NCI-H2081 treated with DMSO at 0.1 percent for 48 hours (cell line): Measurements from ENCODE around the gene HOOK2.

ENCODE experiments used
- DNase-seq: peaks from one replicate; lab custom pipeline; 2025; lab: John Stamatoyannopoulos, UW

HOOK2 gene

DNA sequence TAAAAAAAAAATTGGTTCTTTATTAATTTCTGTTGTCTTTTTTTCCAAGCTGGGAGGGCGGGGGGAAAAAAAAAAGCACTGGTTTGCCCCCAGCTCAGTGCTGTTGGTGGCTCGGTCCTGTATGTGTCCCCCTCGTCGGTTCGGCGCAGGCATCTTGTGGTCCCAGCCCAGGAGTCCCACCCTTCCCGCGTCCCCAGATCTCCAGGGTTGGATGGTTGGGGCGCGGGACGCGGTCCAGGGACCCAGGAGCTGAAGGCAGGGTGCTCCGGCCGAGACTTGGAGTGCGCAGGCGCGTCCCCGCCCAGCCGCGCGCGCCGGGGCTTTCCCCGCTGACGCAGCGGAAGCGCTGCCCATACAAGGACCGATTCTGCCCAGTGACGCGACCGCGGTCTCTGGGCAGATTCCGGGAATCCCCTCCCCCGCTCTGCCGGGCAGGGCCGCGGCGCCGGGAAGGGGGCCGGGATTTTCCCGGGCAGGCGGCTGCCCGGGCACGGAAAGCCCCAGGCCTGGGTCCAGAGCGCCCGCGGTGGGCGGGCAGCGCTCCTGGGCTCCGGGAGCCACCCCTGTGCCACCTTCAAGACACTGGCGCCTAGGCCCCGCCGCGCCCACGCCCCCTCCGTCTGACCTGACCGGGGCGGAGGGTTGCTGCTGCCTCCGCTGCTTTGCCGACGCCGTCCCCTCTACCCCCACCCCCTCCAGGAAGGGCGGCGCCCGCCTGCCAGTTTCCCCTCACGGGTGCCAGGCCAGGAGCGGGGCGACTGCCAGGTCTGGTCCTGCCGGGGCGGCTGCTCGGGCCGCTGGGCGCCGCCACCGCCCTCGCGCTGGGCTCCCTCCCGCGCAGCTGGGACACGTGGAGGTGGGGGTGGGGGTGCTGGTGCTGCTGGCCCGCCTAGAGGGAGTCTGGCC lies 18.2 kb upstream of the HOOK2 start:
- peak; percentile 28 for DNase-seq

DNA sequence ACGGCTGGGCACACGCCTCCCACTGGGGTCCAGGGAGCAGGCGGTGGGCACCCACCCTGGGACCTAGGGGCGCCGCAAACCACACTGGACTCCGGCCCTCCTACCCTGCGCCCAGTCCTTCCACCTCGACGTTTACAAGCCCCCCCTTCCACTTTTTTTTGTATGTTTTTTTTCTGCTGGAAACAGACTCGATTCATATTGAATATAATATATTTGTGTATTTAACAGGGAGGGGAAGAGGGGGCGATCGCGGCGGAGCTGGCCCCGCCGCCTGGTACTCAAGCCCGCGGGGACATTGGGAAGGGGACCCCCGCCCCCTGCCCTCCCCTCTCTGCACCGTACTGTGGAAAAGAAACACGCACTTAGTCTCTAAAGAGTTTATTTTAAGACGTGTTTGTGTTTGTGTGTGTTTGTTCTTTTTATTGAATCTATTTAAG lies 17.5 kb upstream of the HOOK2 start:
- no peak for DNase-seq

DNA sequence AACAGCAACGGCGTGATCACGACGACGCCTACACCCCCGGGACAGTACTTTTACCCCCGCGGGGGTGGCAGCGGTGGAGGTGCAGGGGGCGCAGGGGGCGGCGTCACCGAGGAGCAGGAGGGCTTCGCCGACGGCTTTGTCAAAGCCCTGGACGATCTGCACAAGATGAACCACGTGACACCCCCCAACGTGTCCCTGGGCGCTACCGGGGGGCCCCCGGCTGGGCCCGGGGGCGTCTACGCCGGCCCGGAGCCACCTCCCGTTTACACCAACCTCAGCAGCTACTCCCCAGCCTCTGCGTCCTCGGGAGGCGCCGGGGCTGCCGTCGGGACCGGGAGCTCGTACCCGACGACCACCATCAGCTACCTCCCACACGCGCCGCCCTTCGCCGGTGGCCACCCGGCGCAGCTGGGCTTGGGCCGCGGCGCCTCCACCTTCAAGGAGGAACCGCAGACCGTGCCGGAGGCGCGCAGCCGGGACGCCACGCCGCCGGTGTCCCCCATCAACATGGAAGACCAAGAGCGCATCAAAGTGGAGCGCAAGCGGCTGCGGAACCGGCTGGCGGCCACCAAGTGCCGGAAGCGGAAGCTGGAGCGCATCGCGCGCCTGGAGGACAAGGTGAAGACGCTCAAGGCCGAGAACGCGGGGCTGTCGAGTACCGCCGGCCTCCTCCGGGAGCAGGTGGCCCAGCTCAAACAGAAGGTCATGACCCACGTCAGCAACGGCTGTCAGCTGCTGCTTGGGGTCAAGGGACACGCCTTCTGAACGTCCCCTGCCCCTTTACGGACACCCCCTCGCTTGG lies 16.9 kb upstream of the HOOK2 start:
- DNase-seq: no peak

DNA sequence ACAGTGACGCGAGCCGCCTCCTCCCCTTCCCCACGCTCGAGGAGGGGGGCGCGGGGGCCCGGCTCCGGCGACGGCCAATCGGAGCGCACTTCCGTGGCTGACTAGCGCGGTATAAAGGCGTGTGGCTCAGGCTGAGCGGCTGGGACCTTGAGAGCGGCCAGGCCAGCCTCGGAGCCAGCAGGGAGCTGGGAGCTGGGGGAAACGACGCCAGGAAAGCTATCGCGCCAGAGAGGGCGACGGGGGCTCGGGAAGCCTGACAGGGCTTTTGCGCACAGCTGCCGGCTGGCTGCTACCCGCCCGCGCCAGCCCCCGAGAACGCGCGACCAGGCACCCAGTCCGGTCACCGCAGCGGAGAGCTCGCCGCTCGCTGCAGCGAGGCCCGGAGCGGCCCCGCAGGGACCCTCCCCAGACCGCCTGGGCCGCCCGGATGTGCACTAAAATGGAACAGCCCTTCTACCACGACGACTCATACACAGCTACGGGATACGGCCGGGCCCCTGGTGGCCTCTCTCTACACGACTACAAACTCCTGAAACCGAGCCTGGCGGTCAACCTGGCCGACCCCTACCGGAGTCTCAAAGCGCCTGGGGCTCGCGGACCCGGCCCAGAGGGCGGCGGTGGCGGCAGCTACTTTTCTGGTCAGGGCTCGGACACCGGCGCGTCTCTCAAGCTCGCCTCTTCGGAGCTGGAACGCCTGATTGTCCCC lies 16.1 kb upstream of the HOOK2 start, which contains the start of gene JUNB:
Gene JUNB (plus strand): TSS at position 142 of the 706 bp plus-strand sequence. CDS start 286 bp downstream, at position 428.
- peak; percentile 59 for DNase-seq

DNA sequence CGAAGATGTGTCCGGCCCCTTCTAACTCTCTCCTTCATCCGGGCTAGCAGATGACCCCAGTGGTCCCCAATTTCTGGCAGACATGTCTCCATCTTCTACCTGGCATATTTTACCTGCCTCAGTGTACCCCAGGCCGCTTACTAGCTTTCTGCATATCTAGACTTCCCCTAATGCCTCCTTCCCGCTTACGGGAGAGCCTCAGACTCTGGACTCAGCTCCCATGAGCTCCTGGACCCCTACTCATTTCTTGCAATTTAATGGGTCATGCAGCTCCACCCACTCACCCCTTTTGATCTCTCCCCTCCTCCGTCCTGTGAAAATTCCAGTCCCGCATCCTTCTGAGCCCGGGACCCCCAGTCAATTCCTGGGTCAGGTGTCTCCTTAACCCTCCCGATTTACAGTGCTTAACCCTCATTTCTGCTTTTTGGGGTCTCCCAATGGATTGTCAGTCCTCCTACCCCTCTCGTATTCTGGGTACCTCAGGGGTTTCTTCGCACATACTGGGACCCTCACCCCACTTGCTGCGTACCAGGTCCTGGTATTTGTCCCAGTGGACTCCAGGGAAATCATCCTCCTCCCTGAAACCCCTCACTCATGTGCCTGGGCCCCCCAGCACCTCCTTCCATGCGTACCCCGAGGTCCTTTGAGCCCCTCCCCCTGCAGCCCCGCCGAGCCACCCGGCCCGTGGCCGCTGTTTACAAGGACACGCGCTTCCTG lies 15.4 kb upstream of the HOOK2 start:
- no peak for DNase-seq

DNA sequence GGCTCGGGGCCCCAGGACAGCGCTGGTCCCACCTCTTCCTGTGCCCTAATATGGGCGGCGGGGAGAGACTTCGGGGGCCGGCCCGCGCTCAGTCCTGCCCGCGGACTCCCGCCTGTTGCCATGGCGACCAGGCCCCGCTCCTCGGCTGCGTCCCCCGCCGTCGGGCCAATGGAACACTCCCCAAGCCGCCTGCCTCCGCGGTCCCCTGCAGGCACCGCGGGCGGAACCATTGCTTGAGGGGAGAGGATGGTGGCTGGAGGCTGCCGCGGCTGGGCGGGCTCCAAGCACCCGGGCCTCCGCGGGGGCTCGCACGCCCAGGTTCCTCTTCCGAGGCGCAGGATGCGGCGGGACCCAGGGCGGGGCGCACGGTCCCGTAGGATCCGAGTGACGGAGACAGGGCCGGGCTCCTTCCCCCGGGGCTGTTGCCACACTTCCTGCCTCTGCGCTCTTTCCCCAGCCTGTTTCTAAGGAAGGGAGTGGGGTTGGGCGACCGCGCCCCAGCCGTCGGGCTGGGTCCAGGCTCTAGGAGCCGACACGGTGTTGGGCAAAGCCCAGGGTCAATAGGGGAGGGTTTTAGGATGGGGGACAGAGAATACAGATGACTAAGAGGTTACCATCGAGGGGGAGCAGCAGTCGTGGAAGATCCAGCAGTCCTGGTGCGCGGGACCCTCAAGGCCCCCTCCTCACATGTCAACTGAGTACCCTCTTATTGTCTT lies 14.7 kb upstream of the HOOK2 start:
- DNase-seq: peak; percentile 75

DNA sequence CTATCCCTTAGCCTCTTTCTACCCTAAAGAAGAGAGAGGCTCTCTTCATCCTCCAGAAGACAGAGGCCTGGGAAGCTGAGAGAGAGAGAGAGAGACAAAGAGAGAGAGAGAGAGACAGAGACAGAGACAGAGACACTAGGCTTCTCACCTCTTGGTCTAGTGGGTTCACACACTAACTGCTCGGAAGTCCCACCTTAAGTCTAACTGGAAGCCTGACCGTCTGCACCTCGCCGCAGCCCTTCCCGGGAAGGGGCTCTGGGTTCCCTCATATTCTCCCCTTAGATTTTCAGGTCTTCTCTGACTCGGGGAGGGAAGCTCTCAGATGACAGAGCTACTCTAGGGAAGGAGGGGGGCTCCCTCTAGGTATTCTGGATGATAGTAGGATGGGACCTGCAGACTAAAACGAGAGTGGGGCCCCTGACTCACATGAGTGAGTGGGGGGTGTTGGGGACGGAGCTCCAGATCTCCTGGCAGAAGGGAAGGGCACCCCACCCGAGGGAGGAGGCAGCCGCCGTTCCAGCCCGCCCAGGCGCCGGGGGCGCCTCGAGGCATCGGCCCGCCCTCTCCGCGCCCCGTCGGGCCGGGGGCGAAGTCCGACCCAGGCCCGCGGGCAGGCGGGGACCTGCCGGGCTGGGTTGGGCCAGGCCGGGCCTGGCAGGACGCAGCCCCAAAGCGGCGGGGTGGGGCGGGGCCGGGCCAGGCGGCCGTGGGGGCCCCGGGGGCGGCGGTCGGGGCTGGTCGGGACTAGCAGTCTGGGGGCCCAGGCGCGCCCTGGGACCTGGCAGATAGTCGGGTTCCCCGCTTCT lies 13.9 kb upstream of the HOOK2 start:
- DNase-seq: no peak

DNA sequence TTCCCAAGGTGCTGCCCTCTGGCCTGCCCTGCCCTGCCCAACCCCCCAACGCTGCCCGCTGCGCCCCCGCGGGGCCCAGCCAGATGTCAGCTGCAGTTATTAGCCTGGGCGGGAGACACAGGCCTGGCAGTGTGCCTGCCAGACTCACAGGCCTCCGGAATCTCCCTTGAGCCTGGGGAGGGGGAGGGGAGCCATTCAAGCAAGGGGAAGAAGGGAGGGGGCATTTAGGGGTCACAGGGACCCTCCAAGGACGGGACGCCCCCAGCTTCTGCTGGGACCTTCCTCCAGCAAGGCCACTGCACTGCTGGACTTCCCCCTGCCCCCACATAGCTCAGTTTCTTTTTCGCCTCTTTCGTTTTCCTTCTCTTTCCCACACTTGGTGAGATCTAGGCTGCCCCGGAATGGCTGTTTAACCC lies 13.3 kb upstream of the HOOK2 start:
- DNase-seq: no peak

DNA sequence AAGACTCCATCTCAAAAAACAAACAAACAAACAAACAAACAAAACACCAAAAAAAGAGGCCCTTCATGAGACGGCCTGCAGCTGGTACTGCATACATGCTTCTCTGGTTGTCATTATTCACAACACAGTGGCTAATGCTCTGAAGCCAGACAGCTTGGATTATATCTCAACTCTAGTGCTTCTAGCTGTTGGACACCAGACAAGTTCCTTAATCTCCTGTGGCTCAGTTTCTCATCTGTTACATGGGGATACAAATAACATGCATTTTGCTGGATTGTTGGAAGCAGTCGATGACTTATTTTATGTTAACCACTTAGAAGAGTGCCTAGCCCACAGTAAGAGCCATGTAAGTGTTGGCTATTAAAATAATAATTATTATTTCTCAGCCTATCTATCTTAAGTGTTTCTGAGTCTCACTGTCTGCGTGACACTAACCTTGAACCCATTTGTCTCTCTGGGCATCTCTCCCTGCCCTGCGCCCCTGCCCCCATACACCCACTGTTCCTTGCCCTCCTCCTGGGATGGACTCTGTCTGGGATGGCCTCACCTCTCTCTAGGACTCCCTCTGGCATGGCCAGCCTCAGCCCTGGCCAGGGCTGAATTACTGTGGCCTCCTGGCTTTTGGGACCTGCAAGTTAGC lies 12.8 kb upstream of the HOOK2 start:
- DNase-seq: no peak

DNA sequence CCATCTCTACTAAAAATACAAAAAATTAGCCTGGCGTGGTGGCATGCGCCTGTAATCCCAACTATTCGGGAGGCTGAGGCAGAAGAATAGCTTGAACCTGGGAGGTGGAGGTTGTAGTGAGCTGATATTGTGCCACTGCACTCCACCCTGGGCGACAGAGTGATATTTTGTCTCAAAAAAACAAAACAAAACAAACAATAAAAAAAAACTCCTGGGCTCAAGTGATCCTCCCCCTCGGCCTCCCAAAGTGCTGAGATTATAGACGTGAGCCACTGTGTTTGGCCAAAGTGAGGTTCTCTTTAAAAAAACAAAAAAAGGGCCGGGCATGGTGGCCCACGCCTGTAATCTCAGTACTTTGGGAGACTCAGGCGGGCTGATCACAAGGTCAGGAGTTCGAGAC lies 12.1 kb upstream of the HOOK2 start:
- no peak for DNase-seq

DNA sequence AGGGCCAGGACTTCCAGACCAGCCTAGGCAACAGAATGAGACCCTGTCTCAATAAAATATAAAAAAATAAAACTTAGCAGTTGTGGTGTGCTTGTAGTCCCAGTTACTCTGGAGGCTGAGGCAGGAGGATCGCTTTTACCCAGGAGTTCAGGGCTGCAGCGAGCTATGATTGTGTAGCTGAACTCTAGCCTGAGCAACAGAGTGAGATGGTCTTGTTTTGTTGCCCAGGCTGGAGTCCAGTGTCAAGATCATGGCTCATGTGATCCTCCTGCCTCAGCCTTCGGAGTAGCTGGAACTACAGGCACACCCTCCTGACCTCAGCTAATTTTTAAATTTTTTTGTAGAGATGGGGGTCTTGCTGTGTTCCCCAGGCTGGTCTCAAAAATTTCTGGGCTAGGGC lies 11.6 kb upstream of the HOOK2 start:
- DNase-seq: no peak

DNA sequence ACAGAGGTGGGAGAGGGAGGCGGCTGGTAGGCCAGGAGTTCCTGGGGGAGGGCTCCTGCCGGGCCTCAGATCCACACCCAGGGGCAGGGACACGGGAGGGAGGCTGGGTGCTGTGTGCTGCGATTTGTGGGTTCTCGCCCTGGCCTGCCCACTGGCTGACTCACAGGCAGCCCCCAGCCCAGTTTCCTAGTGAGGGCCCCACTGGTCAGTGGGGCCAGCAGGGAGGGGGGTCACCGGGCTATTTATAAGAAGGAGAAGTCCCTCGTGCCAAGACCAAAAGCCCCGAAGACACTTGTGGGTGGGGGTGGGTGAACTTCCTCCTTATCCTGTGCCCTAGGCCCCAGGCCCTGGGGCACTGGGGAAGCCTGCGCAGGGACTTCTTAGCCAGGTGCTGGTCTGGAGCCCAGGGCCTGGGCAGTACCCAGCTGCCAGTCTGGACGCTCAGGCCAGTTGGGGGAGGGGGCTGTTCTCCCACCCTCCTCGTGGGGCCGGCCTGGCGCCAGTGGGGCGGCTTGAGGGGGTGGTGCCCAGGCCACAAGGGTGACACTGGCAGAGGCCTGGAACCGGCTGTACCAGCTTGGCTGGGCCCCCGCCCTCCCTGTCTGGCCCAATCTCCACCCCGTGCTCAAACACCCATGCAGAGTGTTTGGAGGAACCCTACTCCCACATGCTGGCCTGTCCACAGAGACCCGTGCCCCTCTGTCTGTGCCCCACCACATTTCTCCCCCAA lies 11.0 kb upstream of the HOOK2 start:
- DNase-seq: no peak

DNA sequence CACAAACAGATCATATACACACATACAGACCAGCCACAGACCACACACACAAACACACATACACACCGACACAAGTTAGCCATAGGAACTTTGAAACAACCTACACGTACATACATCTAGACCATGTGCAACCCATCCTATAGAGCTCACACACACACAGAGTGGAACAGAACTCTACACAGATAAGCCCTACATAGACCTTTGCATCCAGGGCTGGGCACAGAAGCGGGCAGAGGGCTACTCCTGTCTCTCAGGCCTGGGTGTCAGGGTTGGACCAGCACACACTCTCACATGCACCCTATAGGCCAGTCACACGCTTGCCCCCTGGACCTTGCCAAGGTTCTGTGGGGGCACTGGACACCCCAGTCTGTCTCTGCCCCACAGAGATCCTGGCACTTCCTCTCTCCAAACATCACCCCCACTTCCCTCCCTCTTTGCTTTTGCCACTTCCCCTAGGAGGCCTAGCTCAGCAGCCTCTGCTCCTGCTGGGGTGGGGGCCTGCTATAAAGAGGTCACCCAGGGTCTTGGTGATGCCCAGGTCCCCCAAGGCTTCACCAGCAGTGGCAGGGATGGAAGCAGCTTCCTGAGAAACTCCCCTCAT lies 10.2 kb upstream of the HOOK2 start:
- no peak for DNase-seq

DNA sequence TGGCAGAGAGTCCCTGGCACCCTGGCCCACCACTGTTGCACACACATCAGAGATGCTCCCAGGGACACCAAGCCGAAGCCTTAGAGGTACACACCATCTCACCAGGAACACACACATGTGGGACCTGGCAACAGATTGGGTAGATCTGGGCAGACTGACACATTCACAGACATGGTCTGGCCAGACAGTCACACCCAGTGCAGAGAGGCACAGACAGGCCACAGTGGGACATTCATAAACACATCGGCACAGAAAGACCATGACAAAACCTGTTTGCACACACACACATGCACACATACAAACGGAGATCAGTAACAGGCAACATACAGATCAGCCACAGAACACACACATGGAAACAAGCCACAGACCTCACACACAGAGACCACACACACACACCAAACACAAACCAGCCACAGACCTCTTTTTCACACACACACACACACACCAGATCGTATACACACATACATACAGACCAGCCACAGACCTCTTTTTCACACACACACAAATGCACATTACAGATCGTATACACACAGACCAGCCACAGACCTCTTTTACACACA lies 9.6 kb upstream of the HOOK2 start:
- no peak for DNase-seq

DNA sequence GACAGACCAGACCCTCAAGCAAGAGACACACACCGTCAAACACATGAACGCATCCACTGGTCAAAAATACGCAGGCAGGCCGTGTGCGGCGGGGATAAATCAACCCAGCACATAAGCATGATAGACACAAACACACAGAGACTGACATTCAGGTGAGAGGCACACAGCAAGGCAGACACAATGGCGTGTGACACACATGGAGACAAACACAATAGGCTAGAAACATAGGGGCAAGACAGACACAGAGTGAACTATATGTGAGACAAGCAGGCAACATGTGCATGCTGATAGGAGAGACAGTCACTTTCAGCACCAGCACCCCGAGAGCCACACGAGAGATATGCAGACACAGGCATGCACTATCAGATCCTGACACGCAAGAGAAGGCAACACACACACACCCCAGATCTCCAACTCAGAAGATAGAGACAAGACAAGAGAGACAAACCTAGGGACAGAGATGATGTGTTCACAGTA lies 9.1 kb upstream of the HOOK2 start:
- DNase-seq: no peak

DNA sequence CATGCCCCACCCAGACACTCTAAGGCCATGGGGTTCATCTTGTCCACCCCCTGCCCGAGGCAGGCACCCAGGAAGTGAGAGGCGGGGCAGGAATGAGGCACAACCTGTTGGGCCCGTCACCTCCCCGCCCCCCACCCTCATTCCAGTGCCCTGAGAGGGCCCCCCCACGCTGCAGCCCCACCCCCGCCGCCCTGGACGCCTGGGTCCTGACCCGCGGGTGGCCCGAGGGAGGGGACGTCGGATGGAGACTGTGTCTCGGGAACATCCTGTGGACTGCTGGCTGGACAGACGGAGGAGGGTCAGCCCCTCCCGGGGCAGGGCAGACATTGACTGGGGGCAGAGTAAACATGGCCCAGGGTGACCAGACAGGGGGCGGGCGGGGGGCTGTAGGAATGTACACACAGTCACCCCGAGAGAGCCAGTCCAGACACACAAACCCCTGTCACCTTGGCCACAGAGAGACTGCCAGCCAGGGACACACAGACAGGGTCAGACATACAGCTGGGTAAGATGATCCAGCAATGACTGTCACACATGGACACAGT lies 8.6 kb upstream of the HOOK2 start:
- no peak for DNase-seq

DNA sequence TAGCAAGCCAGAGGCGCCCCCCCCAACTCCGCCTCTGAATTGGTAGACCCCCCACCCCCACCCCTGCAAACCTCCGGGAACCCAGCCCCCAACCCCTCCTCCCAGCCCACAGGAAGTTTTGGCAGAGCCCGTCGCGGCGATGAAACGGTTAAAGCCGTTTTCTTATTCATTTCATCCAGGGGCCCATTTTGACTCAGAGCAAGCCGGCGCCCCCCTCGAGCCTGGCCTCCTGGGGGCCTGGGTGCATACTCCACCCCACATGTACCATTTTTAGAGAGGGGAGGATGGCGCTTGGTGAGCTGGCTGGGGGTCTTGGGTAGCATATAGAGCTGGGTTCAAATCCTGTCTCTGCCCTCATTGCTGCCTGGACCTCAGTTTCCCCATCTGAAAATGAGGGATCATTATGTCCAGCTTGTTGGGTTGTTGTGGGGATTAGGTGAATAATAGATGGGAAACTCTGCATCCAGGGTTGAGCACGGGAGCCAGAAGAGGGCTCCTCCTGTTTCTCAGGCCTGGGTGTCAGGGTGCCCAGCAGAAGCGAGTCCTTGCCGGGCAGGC lies 8.0 kb upstream of the HOOK2 start:
- no peak for DNase-seq
